Kidney (tissue), 14 donors: ENCODE results near the gene RAB43. TPM values are rescaled to one million over a fixed set of nuclear protein-coding genes. Genes with fewer than 3 reads are reported as not detected.
A peak's percentile ranks its signal among the peaks of the same experiment; 100 is the strongest.
"Not testable (repeated sequence)": the region's sequence is repeated elsewhere in the genome, so short reads cannot be mapped to it uniquely, and the experiment has no call there.

ENCODE experiments used
- DNase-seq, 5 donors: peaks; one replicate each; pipeline ENCODE4 v3.0.0-alpha.2; 2013 to 2020
- FAIRE-seq: peaks from 2 replicates; lab custom pipeline; 2012; peaks lifted over from hg19 to GRCh38; lab: Jason Lieb, UNC
- H3K27ac ChIP-seq, 2 donors: one replicate each; pipeline ENCODE4 v1.7.0; 2013; ENCODE audit warnings: low read depth in 2 of 2, low read length in 2 of 2, inconsistent platforms in 1 of 2
- H3K27me3 ChIP-seq: one replicate; pipeline ENCODE4 v1.7.1; 2013; ENCODE audit warnings: low read length, inconsistent platforms; ENCODE audit not compliant: control insufficient read depth, insufficient read depth
- H3K36me3 ChIP-seq, 3 donors: one replicate each; pipeline versions ENCODE4 v1.7.0 to v1.7.1; 2013; ENCODE audit warnings: low read length in 3 of 3, control low read depth in 1 of 3, inconsistent platforms in 1 of 3; ENCODE audit not compliant: insufficient read depth in 3 of 3, control insufficient read depth in 2 of 3
- H3K4me1 ChIP-seq, 3 donors: one replicate each; pipeline versions ENCODE4 v1.7.0 to v1.7.1; 2013; ENCODE audit warnings: low read length in 3 of 3, inconsistent platforms in 1 of 3, low read depth in 1 of 3; ENCODE audit not compliant: control insufficient read depth in 2 of 3, insufficient read depth in 2 of 3
- H3K4me3 ChIP-seq, 3 donors: one replicate each; pipeline versions ENCODE4 v1.7.0 to v1.8.1; 2013; ENCODE audit warnings: low read length in 3 of 3, control low read depth in 1 of 3, inconsistent platforms in 1 of 3
- H3K9ac ChIP-seq, 3 donors: one replicate each; pipeline versions ENCODE4 v1.7.0 to v1.7.1; 2013; ENCODE audit warnings: low read length in 3 of 3, control low read depth in 1 of 3, inconsistent platforms in 1 of 3
- H3K9me3 ChIP-seq, 3 donors: one replicate each; pipeline versions ENCODE4 v1.7.0 to v1.7.1; 2013; ENCODE audit warnings: low read length in 3 of 3, control low read depth in 1 of 3, inconsistent platforms in 1 of 3; ENCODE audit not compliant: control insufficient read depth in 2 of 3, insufficient read depth in 1 of 3
- CTCF ChIP-seq: IDR thresholded peaks from 3 replicates; pipeline ENCODE4 v1.5.1; 2012; ENCODE audit warnings: mild to moderate bottlenecking, moderate library complexity, borderline replicate concordance; ENCODE audit not compliant: insufficient read depth; ENCODE audit errors: extremely low read depth
- intact Hi-C: fragments of 100-400 bp; cut with DNase I; formaldehyde crosslinking; loops from one replicate; pipeline ENCODE4 v1.11.1; 2022
- polyA plus RNA-seq: library from polyadenylated mRNA; stranded (reverse); fragments of 350-450 nt; fragmentation: Illumina TruSeq; extraction: RNeasy Lipid Tissue Mini Kit (QIAGEN cat#74804); gene quantifications from one replicate; pipeline ENCODE4 v1.2.3, GENCODE V29; 2014; ENCODE audit warnings: low read depth, low replicate concordance; ENCODE audit not compliant: insufficient read depth
- total RNA-seq: library from RNA; stranded (reverse); fragmentation: NEBNext Ultra II Directional; extraction: Animal tissue kit (Norgen Biotek cat#: 25700); gene quantifications from one replicate; pipeline ENCODE4 v1.2.1, GENCODE V29; 2021
- donor health status: control.
- donor health status: control.
- donor health status: control.
- donor health status: control.
- donor health status: control.
- donor health status: DM: yes; HTN: yes; CAD: no.
- donor health status: Normal renal cell carcinoma (clear cell type).

Gene RAB43
- total and polyA plus RNA-seq, 2 donors from 2014 or later: 5.5 to 27.6 TPM

GRCh38 chr3:129160891-129161859 is 39.6 kb upstream of the RAB43 start, which contains the start of gene ISY1:
ISY1 (minus strand) TSS chr3:129161063; CDS start chr3:129160975, 88 bp downstream.
- intact Hi-C loops: no loop called here
- Histone ChIP-seq H3K27ac (peak within 1 kb of the TSS; percentile 92 to 96), H3K9ac (peak within 1 kb of the TSS; percentile 95 to 99 (median 95)), H3K27me3 (no peaks in the 10 kb centered on the region), H3K4me1 (peaks cover 0 to 5% (median 4%) of the 10 kb centered on the region in 3 donors), H3K9me3 (no peaks in the 10 kb centered on the region), H3K36me3 (peaks cover 0 to 9% (median 9%) of the 10 kb centered on the region in 3 donors), H3K4me3 (peak within 1 kb of the TSS; percentile 95 to 99 (median 99))
- FAIRE-seq (no peak), DNase-seq (peak; percentile 92 to 99 (median 96))
- peak; percentile 61 for TF ChIP-seq CTCF

- no peaks in the 10 kb centered on the region for H3K27me3 ChIP-seq
- H3K4me3 ChIP-seq: no peak overlapping the region
- intact Hi-C loops: no loop called here
- FAIRE-seq (no peak), DNase-seq (no peak)
- H3K36me3 ChIP-seq: peaks cover 2 to 16% (median 9%) of the 10 kb centered on the region in 3 donors
- no peaks in the 10 kb centered on the region for H3K4me1 ChIP-seq
- H3K9ac ChIP-seq: no peak overlapping the region
- no peak for TF ChIP-seq CTCF
- no peaks in the 10 kb centered on the region for H3K9me3 ChIP-seq
- H3K27ac ChIP-seq: no peak overlapping the region
These were observed 23.2 kb upstream of the RAB43 start for GRCh38 chr3:129144786-129145185.

GRCh38 chr3:129141011-129141410 is 19.4 kb upstream of the RAB43 start:
- H3K36me3 ChIP-seq: peaks cover 2 to 18% (median 9%) of the 10 kb centered on the region in 3 donors
- H3K27ac ChIP-seq, H3K9ac ChIP-seq, DNase-seq, H3K27me3 ChIP-seq, intact Hi-C loops, FAIRE-seq, H3K9me3 ChIP-seq, H3K4me3 ChIP-seq, H3K4me1 ChIP-seq: not testable (repeated sequence)

GRCh38 chr3:129139911-129140310 is 18.3 kb upstream of the RAB43 start:
- H3K27me3 ChIP-seq: no peaks in the 10 kb centered on the region
- no peaks in the 10 kb centered on the region for H3K4me1 ChIP-seq
- H3K27ac ChIP-seq: no peak overlapping the region
- intact Hi-C loops: no loop called here
- no peaks in the 10 kb centered on the region for H3K9me3 ChIP-seq
- TF ChIP-seq CTCF: no peak
- no peak for FAIRE-seq
- H3K9ac ChIP-seq: no peak overlapping the region
- H3K4me3 ChIP-seq: no peak overlapping the region
- H3K36me3 ChIP-seq: peaks cover 2 to 13% (median 9%) of the 10 kb centered on the region in 3 donors
- no peak for DNase-seq

GRCh38 chr3:129136275-129136674 is 14.7 kb upstream of the RAB43 start:
- H3K4me3 ChIP-seq, FAIRE-seq, intact Hi-C loops, H3K27ac ChIP-seq, DNase-seq, H3K9me3 ChIP-seq, H3K4me1 ChIP-seq, H3K27me3 ChIP-seq, H3K9ac ChIP-seq: not testable (repeated sequence)
- H3K36me3 ChIP-seq: peaks cover 9 to 41% (median 28%) of the 10 kb centered on the region in 3 donors
